UCSD-AML1 (cell line): ENCODE results near the gene CLECL1.
"Not testable (repeated sequence)": the region's sequence is repeated elsewhere in the genome, so short reads cannot be mapped to it uniquely, and the experiment has no call there.

Source experiments
- DNase-seq: peaks from one replicate; lab custom pipeline; 2025; ENCODE audit not compliant: unreplicated experiment; lab: John Stamatoyannopoulos, UW

CLECL1 gene

DNA sequence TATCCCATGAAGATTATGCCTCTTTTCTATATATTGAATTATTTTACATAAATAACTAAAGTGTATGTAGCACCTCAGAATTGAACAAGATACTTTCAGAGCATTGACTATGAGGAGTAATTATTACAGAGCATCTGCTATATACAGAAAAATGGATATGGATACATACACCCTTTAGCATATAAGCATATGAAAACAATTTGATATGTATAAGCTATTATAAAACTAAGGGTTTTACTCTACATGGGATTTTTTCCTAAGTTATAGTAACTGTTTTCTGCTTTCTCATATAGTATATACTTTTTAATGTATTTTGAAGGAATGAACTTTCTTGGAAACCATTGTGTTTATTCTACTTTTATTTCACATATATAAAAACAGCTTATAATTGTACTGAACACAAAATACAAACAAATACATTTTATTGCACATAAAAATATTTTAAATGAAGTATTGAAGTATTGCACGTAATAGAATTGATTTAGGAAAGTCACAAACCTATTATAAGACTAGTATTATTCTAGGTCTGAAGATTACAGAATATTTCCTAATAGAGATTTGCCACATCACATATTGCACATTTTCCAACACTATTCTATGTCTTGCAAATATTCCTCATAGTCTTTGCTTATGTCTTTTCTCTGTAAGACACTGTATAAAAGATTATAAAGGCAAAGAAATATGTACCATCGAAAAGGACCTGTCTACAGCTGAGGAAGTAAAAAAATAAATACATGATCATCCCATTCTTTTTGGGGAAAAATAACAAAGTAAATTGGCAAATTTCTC is 19.4 kb upstream of the CLECL1 start:
- DNase-seq: no peak

GRCh38 chr12:9751204-9752144 is 18.6 kb upstream of the CLECL1 start:
- peak; percentile 49 for DNase-seq

DNA sequence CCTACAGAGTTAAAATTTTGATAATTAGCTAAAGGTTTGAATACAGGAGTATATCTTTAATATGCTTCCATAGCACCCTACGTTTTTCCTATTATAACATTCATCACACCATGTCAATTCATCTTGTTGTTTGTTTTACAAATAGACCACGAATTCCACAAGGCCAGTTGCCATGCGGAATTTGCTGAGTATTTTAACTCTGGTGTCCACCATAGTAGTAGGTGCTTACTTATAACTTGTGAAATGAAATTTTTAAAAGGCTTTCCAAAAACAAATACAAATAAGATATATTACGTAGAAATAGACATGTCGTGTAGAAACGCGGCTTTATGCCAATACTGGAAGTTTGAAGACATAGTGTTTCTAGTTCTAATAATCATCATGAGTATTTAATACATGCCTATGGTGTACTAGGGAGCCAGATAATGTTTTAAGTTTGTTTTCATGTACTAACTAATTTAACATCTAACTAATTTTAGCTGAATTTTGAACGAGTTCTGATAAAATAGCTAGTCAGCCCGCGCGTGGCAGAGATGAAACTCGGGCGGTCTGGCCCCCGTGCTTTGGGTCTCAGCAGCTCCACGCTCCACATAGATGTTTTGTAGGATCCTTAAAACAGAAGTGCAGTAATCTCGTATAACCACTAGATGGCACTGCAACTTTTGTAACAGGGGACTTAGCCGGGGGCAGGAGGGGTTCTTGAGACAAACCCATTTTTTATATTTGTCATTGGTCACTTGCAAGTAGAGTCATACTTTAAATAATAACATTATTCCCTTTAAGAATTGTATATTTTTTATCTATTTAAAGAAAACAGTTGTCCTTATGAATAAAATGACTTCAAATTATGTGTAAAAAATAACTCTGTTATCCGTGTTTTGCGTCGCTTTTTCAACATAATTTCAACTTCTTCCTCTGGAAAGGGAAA is 17.6 kb upstream of the CLECL1 start:
- peak; percentile 73 for DNase-seq

- DNase-seq: no peak
Measured at GRCh38 chr12:9749640-9750039, 16.7 kb upstream of the CLECL1 start.

DNA sequence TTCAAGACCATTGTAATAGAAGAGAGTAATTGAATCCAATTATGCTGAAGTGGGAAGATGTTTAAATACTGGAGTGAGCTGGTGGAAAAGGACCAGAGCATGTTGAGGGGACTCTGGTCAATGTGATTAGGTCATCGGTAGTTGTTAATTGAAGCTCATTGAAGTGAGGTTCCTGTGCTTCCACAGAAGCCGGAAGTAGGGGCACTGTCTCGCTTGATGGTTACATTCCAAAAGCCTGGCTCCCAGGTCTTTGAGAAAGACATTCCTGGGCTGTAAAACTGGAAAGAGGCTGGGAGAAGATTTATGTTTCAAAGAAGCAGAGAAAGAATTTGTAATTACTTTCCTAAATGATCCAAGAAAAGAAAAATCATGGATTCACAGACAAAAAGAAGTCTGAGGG is 12.3 kb upstream of the CLECL1 start:
- DNase-seq: no peak

DNA sequence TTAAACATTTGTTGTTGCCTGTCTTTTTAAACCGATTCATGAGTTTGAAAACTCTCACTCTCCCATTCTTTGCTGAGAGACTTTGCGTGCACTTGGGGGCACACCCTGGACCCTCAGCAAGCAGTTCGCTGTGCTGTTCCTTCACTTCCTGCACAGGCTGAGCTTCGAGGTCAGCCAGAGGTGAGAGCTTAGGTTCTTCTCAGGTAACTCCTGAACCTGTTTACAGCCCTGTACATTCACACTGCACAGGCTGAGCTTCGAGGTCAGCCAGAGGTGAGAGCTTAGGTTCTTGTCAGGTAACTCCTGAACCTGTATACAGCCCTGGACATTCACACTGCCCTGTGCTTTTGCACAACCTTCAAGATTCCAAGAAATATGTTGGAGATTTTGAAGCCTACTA is 9.8 kb upstream of the CLECL1 start:
- DNase-seq: peak; percentile 21

- DNase-seq: no peak
Measured at GRCh38 chr12:9741726-9742125, 8.8 kb upstream of the CLECL1 start.

DNA sequence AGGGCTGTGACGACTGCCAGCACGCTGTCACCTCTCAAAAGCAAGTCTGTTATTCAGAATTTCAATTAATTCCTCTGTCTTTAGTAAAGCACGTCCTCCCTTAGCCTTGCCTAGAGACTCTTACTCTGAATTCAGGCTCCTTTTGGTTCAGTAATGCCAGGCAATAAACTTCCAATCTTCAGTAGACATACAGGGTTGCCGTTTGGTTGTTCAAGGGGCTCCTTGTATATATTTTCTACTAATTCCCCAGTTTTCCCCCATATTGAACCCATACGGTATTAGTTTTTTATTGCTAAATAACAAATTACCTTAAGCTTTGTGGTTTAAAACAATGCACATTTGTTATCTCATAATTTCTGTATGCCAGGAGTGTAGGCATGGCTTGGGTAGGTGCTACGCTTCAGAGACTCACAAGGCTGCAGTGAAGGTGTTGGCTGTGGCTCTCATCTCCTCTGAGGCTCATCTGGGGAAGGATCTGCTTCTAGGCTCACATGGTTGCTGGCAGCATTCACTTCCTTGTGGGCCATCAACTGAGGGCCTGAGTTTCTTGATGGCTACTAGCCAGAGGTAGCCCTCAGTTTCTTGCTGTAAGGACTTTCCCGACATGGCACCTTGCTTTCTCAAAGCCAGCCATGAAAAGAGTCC is 7.3 kb upstream of the CLECL1 start:
- DNase-seq: no peak

- DNase-seq: not testable (repeated sequence)
Measured at GRCh38 chr12:9739404-9740105, 6.7 kb upstream of the CLECL1 start.

- not testable (repeated sequence) for DNase-seq
Measured at GRCh38 chr12:9738905-9739304, 6.0 kb upstream of the CLECL1 start.

- no peak for DNase-seq
Measured at GRCh38 chr12:9736936-9737705, 4.2 kb upstream of the CLECL1 start.

- DNase-seq: no peak
Measured at GRCh38 chr12:9735601-9736000, 2.7 kb upstream of the CLECL1 start.

- no peak for DNase-seq
Measured at GRCh38 chr12:9731797-9732196, 1.1 kb downstream of the CLECL1 start.

- DNase-seq: no peak
Measured at GRCh38 chr12:9731393-9731792, 1.5 kb downstream of the CLECL1 start.

- peak; percentile 50 for DNase-seq
Measured at GRCh38 chr12:9730591-9730990, 2.3 kb downstream of the CLECL1 start.

- no peak for DNase-seq
Measured at GRCh38 chr12:9730011-9730410, 2.9 kb downstream of the CLECL1 start.

DNA sequence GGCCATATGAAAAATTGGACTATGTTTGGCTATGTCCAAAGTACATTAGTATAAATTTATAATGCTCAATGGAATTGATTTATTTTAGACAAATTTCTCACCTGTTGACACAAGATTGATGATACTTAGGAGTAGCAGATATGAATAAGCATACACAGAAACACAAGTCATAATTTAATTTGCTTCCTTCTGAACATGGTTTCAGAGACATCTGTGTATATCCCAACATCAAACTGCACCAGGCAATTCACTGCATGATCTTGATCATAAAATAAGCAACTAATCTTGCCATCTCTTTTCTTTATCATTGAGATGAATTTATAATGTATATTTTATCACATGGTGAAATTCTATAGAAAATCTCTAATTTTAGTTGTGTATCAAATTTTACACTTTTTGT is 3.8 kb downstream of the CLECL1 start:
- DNase-seq: no peak

DNA sequence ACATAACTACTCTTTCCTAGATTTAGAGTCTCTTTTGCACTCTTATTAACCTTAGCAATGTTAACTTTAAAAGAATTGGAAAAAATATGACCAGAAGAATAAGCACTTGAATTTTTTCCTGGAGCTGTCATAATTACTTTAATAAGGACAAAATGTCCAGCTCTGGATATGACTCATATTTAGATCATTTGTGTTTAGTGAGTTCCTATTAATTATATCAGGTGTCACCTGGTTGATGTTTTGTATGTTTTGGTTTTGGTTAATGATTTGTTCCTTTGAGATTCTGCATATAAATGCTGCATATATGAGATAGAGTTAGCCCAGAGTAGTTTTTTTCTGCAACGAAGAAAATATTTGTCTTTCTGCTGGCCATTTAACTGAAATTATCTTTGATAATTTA is 5.1 kb downstream of the CLECL1 start:
- no peak for DNase-seq

DNA sequence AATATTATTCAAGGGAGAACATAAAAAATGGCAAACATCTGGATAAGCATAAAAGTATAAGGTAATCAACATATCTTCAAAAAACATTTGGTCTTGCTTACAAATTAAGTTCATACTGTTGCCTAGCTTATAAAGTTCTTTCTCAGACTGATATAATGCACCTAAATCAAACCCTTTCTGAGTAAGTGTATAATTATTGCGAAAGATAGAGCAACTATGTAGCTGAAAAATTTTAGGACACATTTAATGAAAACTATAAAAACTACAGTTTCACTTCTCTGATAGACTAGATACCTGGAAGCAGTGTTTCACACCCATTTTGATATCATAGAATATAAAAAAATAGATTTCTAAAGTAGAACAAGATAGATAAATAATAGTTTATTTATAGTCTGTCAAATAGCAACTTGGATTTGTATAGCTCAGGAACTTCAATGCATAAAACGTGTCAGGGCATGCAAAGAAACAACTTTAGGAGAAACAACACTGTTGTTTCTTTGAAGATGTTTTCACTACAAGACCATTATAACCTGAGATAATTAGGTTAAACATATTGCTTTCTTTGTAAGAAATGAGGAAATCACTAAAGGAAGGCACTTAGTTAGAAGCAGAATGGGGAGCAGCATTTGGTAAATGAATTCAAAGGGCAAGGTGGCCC is 7.6 kb downstream of the CLECL1 start:
- no peak for DNase-seq
